Dedifferentiated amniotic fluid mesenchymal stem cell (primary cell): Measurements from ENCODE around the gene GARIN5A.

Source experiments
- DNase-seq: peaks from one replicate; pipeline ENCODE4 v3.0.0-alpha.2; 2016; ENCODE audit errors: extremely low spot score

The GARIN5A gene

DNA sequence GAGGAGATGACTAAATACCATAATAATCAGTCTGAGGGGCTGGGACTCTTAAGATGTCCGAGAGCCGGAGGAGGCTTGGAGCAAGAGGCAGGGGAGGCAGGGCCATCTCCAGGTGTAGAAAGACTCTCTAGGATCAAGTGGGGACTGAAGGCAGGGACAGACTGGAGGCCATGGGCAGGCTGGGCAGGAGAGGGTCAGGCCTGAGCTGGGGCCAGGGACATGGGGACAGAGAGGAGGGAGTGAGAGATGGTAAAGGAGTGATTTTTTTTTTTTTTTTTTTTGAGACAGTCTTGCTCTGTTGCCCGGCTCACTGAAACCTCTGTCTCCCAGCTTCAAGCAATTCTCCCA lies 32.2 kb upstream of the GARIN5A start:
- DNase-seq = no peak

DNA sequence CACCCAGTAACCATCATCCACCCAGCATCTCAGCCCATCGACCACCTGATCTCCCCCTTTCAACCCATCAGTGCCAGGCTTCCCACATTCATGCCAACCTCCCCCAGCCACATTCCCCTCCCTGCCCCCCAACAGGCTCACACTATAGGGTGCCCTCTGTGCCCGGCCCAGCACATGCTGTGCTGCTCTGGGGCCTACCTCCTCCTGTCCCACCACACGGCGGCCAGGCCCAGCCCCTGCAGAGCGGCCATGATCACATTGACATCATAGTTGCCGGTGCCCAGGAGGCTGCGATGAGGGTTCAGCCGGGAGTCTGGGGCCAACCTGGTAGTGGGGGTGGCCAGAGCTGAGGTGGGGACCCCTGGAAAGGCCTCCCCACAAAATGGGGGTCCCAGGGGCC lies 30.7 kb upstream of the GARIN5A start:
- DNase-seq = no peak

DNA sequence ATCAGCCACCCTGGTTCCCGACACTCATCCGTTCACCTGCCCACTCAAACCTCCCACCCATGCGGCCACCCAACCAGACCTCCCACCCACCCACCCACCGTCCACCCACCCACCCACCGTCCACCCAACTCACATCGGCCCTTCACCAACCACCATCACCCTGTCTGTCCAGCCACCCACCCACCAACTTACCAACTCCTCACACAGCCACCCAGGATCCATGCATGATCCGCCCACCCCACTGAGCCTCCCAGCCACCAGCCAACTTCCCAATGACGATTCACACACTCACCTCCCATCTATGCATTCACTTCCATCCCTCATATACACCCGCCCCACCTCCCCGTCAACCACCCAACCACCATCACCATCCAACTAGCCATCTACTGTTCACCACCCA lies 30.1 kb upstream of the GARIN5A start:
- DNase-seq = no peak

DNA sequence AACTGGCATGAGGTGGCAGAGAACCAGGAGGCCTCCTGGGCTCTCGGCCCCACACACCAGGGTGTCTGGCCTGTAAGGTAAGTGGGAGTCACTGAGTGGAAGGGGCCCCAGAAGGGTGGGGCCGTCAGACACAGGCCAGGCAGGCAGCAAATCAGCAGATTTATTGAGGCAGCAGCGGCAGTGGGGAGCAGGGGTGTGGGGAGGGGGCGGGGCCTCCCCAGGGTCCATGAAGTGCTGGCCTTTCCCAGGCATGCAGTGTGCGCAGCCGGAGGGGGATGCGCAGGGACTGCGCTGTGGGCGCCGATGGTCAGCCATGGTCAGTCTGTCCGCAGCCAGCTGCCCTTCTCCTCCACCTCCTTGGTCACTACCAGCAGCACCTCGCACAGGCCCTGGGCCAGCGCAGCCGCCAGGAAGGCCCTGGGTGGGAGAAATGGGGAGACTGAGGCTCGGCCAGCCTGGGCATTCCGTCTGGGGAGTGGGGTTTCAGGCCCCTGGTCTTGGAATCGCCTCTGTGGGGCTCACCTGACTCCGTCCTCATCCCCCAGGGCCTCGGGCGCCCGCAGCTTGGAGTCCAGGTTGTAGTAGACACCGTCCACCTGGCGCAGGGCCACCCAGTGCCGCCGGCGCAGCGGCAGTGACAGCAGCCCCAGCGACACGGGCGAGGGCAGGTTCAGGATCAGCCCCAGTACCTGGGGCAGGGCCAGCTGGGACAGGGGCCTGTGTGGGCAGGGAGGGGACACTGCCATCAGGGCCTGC lies 29.4 kb upstream of the GARIN5A start:
- DNase-seq = no peak

DNA sequence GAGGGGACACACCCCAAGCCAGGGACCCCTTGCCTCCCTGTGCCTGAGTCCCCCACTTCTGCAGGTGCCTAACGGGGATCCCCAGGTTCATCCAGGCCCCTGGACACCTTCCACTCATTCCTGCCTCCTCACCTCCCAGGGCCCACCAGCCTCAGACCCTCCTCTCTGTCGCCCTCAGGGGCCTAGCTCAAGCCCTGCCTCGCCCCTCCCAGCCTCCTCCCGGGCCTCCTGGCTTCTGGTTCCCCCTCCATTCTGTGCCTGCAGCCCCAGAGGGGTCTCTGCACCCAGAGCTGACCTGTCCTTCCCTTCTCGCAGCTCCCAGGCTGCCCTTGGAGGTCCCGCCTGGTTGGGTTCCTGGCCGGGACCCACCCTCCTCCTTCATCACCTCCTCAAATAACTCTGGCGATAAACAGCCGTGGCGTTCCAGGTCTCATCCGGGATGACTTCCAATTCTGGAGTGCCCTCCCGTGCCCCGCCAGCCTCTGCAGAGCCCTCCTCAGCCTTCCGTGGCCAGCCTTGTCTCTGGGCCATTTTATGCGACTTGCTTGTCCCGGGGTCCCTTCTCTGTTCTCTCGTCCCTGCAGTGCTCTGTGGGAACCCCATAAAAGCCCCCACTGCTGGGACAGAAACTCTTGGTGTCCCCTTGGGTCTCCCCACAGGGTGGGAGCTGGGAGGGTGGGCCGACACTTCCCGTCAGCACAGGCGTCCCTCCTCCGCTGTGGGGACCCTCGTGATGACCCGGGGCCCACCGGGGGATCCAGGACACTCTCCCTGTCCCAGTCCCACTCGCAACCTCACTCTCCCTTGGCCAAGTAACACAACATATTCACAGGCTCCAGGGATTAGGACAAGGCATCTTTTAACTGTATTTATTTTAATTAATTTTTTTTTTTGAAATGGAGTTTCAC lies 25.2 kb upstream of the GARIN5A start:
- no peak for DNase-seq

DNA sequence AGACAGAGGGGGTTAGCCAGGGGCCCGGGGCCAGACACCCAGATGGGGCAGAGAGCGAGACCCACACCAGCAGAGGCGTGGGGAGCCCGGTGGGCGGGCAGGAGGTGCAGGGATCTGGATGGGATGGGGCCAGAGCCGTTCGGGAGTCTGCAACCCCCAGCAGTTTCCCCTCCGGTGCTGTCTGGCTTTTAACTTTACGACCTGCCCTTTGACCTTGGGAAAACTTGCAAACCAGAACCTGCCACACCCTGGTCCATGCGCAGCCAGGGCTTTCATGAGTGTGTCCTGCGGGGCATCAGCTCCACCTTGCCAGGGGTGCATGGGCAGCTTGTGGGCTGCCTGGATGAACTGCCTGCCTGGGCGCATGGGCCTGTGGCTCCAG lies 24.5 kb upstream of the GARIN5A start:
- no peak for DNase-seq

DNA sequence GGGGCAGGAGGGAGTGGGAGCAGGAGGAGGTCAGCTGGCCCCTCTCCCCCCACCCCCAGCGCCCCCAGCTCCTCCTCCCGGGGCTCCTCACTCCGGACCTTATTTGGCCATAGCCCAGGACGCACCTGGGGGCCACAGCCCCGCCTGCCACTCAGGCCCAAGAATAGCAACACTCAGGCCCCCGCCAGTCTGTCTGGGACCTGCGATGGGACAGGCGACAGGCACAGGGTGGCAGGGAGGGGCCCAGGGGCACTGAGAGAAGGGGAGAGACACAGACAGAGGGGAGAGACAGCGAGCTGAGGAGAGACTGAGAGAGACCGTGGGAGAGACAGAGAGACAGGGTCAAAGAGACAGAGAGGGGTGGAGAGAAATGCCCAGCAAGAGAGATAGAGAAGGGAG lies 24.1 kb upstream of the GARIN5A start:
- no peak for DNase-seq

DNA sequence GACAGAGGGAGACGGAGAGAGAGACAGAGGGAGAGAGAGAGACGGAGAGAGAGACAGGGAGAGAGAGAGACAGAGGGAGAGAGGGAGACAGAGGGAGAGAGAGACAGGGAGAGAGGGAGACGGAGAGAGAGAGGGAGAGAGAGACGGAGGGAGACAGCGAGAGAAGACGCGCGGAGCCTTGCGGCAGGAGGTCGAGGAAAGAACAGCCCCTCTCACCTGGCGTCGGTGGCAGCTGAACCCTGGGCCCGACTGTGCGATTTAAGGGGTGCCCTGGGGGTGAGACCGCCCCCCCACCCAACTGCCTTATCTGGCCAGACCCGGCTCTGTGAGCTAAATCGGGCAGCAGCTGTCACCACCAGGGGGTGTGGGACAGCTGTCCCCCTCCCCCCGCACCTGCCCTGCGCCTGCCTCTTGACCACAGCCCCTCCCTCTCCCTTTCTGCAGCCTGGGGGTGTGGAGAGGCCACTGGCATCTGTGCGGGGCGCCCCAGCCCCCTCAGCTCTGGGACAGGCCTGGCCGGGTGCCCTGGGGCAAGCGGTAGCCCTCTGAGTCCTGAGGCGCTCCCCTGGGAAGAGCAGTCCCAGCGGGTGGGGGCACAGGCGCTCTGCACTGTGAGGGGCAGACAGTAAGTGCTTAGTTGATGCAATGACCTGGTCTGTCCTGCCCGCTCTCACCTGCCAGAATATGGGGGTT lies 23.6 kb upstream of the GARIN5A start:
- DNase-seq = no peak

DNA sequence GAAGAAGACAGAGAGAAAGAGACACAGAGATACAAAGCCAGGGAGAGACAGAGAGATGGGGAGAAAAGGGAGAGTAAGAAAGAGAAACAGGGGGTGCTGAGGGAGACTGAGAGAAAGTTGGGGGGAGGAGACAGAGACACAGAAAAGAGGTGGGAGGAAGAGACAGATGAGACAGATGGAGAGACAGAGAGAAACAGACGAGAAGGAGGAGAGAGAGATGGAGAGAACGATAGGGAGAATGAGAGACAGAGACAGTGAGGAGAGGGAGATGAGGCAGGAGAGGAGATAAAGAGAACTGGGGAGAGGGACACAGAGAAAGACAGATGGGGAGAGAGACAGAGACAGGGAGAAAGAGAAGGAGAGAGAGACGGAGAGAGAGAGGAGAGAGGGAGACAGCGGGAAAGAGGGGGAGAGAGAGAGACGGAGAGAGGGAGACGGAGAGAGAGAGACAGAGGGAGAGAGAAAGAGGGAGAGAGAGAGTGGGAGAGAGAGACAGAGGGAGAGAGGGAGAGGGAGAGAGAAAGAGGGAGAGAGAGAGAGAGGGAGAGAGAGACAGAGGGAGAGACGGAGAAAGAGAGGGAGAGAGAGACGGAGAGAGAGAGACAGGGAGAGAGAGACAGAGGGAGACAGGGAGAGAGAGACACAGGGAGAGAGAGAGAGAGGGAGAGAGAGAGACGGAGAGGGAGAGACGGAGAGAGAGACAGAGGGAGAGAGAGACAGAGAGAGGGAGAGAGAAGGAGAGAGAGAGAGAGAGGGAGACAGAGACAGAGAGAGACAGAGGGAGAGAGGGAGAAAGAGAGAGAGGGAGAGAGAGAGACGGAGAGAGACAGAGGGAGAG lies 21.8 kb upstream of the GARIN5A start:
- no peak for DNase-seq

DNA sequence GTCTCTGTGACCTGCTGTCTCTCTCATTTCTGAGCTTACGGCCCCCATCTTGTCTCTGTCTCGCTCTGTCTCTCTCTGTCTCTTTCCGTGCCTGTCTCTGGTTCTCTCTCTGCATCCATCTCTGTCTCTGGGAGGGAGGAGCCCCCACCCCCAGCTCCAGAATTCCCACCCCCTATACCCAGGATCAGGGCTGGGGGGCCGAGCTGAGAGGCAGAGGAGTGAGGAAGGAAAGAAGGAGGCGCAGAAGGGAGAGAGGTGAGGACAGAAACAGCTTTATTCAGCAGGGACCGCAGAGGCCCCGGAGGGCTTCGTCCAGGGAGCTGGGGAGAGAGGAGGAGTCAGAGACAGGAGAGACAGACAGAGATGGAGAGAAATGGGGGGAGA lies 20.4 kb upstream of the GARIN5A start:
- DNase-seq = no peak

DNA sequence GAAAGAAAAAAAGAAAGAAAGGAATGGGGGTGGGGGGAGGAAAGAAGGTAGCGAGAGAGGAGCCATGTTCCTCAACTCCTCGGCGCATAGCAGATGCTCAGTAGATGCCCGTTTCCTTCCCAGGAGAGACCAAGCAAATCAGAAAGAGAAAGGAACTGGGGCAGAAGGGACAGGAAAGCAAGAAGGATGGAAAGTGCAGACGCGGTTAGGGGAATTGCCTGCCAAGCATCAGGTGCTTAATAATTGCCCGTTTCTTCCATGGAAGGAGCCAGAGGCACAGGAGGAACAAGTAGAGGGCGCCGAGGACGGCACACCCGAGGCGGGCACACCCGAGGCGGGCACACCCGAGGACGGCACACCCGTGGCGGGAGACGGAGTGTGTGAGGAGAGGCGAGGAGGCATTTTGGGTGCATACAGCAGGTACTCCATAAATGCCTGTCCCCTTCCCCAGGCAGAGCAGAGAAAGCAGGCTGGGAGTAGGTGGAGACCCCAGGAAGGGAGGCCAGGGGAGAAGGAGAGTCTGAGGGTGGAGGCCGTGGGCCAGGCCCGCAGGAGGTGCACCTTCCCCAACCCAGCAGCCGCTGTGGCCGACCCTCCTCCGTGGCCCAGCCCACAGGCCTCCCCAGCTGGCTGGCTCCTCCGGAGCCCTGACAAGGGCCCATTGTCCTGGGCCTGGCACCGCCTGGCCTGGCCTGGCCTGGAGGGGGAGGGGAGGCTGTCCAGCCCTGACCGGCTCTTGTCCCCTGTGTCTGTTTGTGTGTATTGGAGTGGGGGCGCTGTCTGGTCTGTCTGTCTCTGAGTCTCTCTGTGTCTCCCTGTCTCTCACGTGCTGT lies 19.8 kb upstream of the GARIN5A start:
- DNase-seq = no peak

DNA sequence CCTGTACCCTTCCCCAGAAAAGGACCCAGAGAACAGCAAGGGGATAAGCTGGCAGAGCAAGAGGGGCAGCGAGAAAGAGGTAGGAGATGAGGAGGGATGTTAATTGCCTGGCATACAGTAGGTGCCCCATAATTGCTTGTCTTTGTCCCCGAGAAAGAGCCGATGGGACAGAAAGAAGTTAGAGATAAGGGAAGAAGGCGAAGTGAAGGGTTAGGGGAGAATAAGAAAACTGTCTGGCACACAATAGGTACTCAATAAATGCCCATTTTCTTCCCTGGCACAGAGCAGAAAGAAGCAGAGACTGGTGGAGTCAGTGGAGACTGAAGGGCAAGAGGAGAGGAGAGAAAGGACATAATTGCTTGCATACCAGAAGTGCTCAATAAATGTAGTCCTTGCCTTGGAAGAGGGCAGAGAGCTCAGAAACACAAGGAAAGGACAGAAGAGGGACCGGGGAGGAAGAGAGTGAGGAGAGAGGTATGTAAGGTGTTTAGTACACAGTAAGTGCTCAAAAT lies 18.4 kb upstream of the GARIN5A start:
- DNase-seq = no peak

DNA sequence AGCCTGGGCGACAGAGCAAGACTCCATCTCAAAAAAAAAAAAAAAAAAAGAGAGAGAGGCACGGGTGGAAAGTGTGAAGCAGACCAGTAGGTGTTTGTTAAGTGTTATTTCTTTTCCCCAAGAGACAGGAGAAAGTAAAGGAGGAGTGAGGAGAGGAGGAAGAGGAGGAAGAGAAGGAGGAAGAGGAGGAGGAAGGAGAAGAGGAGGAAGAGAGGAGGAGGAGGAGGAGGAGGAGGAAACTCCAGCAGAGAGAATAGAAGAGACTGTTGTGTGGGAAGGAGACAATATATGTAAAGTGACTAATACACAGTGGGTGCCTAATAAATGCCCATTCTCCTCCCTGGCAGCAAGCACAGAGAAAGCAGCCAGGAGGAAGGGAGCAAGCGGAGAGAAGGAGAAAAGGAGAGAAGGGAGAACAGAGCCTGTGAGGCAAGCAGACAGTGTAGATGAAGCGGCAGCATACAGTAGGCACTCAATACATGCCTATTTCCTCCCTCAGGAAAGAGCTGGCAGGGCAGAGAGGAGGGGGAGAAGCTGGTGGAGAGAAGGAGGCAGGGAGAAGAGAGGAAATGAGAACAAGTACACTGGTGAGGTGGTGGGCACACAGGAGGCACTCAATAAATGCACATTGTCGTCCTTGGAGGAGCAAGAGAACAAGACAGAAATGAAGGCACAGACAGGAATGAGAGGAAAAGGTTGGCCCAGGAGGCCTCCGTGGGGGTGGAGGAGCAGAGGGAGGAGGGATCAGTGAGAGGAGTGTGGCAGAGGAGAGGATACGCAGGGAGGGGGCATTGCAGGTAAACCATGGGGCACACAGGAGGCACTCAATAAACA lies 17.8 kb upstream of the GARIN5A start:
- no peak for DNase-seq

DNA sequence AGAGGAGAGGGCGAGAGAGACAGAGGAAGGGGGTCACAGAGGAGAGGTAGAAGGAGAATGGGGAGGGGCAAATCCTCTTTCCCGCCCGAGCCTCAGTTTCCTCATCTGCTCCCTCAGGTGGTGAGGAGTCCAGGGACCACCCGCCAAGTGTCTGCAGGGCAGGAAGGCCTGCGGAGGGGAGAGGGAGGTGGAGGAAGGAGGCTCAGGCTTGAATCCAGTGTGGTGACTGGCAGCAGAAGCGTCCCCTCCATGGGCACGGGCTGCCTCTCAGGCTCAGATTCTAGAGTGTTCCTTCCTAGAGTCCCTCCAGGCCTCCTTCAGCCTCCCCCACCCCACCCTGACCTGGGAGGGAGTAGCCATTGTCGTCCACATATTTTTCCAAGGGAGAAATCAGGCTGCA lies 16.5 kb upstream of the GARIN5A start:
- DNase-seq = no peak

DNA sequence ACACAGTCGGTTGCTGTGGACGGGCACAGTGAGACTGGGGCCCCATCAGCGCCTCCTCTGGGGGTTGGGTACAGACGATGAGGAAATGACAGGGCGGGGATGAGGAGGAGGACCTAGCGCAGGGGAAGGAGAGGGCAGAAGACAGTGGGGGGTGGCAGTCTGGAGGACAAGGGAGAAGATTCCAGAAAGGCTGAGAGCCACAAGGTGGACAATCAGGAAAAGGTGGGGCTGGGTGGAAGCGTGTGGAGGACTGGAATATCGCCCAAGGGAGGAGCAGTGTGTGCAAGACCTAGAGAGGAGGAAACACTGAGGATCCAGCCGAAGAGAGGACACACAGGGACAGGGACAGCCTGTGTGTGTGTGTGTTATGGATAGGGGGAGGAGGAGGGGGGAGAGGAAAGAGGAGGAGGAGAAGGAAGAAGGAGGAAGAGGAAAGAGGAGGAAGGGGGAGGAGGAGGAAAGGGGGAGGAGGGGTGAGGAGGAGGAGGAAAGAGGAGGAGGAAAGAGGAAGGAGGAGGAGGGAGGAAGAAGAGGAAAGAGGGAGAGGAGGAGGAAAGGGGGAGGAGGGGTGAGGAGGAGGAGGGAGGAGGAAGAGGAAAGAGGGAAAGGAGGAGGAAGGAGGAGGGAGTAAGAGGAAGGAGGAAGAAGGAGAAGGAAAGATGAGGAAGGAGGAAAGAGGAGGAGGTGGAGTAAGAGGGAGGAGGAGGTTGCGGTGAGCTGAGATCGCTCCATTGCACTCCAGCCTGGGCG lies 15.8 kb upstream of the GARIN5A start:
- no peak for DNase-seq

DNA sequence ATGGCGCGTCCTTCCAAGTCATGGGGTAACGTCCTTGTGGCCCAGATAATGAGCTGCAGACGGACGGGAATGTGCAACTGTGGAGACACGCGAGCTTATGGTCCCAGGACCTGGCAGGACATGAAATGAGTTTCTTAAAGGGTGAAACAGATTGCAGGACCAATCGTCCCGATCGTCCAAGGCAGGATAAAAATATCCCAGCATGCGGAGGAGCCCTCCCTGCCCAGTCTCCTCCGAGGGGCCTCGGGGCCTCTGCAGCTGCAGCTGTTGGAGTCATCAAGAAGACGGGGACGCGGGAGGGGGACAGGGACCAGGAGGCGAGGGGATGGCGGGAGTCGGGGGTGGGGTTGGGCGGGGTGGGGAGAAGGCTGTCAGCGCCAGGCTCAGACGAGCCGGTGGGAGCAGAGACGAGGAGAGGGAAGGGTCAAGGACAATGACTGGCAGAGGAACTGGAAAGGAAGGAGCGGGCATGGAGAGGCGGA lies 14.4 kb upstream of the GARIN5A start:
- no peak for DNase-seq

DNA sequence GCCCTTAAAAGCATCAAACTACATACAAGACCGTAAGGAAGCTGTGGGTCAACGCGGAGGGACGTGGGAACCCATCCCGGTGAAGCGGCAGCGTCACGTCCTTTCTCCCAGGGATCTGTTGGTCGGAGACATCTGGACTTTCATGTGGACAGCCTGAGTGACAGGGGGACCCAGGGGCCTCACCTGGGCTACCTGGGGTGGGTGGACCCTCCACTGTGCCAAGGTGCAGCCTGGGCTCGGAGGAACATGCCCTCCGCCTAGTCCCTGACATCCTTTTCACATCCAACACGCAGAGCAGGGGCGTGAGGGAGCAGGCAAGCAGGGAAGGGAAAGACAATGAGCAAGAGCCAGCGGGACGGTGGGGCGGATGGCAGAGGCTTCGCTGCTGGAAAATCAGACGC lies 13.8 kb upstream of the GARIN5A start:
- no peak for DNase-seq

DNA sequence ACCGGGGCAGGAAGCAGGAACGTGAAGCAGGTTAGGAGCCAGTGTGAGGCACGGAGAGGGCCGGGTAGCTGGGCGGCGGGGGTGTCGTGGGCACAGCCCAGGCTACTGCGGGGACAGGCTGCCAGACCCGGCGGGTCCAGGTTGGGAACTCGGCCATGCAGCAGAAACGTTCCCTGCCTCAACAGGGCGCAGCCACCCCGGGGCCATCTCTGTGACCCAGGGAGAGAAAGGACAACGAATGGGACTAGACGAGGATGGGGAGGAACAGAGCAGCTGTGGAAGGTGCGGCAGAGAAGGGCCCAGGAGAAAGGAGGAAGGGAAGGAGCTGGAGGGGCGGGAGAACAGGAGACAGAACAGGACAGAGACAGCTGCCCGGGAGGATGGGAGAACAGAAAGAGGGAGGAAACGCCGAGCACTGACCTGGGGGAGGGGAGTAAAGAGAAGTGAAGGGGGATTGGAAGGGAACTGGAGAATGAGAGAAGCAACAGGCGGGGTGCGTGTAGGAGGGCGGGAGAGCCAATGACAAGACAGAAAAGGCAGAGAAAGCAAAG lies 12.9 kb upstream of the GARIN5A start:
- no peak for DNase-seq
